ENCODE results near the gene RPL13.

Gene RPL13
- 1,636 to 2,551 reads per million in 2 experiments for total RNA-seq

DNA sequence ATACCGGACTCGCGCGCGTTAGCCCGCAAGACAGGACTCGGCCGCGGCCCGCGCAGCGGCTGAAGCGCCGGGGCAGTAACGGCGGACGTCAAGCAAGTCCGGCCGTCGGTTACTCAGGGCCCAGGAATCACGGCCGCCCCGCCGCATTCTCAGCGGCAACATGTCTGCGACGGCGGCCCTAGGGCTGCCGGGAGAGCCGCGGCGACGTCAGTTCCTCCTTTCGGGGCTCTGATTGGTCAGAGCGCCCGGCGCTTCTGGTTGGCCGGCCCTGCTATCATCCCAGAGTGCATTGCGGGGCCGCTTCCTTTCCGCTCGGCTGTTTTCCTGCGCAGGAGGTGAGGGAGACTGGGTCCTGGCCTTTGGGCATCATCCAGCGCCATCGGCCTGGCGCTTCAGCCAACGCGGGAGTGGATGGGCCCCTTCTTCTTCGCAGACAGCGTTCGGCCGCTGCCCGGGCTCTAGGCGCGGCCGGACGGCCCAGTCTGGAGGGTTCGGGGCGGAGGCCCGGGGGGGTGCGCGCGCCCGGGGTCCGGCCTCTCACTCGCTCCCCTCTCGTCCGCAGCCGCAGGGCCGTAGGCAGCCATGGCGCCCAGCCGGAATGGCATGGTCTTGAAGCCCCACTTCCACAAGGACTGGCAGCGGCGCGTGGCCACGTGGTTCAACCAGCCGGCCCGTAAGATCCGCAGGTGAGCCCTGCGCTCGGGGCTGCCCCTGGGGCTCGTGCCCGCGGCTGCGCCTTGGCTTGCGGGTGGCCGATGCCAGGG lies at the start of gene RPL13:
Gene RPL13 (plus strand): TSS at position 305 of the 764 bp plus-strand sequence. CDS start 278 bp downstream, at position 583.
- DNase-seq (ENCODE audit: low read depth) = peak; percentile 90

DNA sequence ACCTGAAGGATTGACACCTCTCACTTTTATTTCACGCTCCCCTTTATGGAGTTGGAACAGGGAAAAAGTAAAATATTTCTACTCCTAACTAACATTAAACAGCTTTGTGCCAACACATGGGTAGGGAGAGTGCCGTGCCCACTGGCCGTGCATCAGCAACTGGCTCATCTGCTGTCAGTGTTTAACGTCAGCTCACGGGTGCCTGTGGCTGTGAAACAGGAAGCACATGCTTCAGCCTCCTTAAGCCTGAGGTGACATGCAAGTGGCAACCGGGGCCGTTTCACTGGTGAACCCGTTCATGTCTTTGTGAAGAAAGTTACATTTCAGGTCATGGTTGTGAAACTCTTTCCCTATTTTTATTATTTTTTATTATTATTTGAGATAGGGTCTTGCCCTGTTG lies 49.1 kb upstream of the RPL13 start:
- DNase-seq (ENCODE audit: low read depth) = no peak

DNA sequence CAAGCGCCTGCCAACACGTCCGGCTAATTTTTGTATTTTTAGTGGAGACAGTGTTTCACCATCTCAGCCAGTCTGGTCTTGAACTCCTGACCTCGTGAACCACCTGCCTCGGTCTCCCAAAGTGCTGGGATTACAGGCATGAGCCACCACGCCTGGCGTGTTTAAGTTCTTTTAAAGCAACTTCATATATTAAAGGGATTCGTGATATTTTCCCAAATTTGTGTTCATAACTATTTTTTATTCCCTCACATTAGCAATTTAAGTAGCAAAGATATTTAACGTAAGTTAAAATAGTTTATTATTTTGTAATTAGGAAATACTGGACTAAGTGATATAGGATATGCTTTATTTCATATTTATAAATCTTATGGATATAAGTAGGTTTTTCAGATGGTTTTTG lies 48.0 kb upstream of the RPL13 start:
- no peak for DNase-seq (ENCODE audit: low read depth)

DNA sequence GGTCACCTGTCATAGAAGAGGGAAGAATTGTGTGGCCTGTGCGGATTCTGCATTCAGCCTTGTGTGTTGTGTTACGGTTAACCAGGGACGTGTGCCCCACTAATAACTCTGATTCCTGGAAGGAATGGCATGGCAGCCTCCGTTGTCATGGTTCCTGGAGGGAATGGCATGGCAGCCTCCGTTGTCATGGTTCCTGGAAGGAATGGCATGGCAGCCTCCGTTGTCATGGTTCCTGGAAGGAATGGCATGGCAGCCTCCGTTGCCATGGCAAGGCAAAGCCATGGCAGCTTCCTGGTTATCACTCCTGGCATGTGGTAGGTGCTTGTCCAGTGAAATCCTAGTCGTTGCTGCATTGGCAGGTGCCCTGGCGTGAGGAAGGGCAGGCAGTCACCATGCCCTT lies 43.4 kb upstream of the RPL13 start:
- DNase-seq (ENCODE audit: low read depth) = no peak

DNA sequence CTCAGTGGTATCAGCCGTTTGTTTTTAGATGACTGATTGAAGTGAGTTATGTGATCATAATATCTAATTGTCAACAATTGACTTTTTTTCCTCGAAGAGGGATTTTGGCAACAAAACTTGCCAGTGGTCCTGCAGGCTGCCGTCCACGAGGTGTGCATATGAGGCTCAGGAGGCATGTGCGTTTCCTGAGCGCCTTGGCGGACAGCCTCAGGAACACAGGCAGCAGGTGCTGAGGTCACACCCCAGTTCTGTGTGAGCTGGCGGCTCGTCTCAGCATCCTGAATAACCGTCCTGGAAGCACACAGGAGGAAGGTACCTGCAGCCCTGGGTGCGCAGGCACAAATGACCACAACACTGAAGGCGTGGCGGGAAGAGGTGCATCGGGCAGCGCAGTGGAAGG lies 40.6 kb upstream of the RPL13 start:
- DNase-seq (ENCODE audit: low read depth) = no peak

DNA sequence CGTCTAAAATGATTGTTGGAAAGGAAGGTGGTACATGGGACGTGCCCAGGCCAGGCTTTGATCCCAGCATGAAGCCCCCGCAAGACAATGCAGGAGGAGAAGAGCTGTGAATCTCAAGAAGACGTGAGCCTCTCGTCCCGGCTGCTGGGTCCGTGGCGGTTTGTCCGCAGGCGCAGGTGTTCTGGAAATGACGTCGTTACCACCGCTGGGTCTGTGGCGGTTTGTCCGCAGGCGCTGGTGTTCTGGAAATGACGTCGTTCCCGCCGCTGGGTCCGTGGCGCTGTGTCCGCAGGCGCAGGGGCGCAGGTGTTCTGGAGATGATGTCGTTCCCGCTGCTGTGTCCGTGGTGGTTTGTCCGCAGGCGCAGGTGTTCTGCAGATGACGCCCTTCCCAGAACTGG lies 38.2 kb upstream of the RPL13 start:
- DNase-seq (ENCODE audit: low read depth) = no peak

DNA sequence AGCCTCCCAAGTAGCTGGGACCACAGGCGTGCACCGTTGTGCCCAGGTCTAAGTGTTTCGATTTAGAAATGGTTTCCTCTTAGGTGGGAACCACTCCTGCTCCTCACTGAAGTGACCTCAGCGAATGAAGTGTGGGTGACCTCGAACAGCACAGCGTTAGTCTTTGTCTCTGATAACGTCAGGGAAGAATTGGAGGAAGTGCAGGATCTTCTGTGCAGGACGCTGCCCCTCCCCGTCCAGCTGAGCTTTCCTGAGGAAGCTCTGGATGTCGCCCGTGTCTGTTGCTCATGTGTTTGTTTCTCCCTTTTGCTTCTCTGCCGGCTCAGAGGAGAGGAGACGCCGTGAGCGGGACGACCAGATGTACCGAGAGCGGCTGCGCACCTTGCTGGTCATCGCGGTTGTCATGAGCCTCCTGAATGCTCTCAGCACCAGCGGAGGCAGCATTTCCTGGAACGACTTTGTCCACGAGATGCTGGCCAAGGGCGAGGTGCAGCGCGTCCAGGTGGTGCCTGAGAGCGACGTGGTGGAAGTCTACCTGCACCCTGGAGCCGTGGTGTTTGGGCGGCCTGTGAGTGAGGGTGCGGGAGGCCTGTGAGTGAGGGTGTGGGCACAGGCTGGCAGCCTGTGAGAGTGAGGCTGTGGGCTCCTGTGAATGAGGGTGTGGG lies 36.7 kb upstream of the RPL13 start:
- no peak for DNase-seq (ENCODE audit: low read depth)

DNA sequence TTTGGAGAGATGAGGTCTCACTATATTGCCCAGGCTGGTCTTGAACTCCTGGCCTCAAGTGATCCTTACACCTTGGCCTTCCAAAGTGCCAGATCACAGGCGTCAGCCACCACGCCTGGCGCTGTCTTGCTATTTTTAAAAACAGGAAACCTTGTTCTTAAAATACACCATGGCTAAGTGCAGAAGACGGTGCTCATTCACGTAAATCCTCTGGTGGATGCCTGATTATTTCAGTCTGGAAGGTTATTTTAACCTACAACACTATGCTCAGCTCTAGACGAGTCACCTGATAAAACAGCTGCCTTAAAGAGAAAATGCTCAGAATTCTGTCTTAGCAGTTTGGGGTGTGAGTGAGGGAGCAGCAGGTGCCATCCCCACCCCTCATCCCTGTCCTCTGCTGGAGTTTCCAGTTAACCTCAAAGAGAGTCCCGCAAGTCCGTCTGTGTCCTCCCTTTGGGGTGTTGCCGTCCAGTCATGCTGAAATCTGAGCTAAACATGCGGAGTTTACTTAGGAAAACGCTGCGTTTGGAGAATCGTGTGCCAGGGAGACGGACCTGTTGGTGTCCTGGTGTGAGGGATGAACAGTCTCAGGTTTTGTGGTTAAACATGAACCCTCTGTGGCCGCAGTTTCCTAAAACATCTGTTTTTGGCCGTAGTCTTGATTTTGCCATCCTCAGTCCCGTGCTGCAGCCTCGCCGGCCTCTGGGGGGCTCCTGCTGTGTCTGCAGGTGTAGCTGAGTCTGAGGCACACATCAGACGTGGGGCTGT lies 35.2 kb upstream of the RPL13 start:
- DNase-seq (ENCODE audit: low read depth) = no peak

DNA sequence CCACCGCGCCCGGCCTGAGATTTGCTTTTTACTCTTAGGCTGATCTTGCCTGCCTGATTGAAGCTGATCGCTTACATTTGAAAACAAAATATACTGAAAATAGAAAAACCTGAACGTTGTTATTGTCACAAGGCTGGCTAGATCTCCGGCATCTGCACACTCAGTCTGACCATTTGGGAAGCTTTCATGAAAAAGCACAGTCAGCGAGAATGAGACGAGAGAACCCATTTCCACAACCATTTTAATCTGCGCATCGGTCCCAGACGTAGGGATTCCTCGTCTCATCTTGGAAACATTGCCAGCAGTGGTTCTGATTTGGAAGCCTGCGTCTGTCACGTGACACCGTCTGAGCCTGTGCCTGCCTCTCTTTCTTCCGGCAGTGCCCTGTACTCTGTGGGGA lies 31.4 kb upstream of the RPL13 start:
- no peak for DNase-seq (ENCODE audit: low read depth)

DNA sequence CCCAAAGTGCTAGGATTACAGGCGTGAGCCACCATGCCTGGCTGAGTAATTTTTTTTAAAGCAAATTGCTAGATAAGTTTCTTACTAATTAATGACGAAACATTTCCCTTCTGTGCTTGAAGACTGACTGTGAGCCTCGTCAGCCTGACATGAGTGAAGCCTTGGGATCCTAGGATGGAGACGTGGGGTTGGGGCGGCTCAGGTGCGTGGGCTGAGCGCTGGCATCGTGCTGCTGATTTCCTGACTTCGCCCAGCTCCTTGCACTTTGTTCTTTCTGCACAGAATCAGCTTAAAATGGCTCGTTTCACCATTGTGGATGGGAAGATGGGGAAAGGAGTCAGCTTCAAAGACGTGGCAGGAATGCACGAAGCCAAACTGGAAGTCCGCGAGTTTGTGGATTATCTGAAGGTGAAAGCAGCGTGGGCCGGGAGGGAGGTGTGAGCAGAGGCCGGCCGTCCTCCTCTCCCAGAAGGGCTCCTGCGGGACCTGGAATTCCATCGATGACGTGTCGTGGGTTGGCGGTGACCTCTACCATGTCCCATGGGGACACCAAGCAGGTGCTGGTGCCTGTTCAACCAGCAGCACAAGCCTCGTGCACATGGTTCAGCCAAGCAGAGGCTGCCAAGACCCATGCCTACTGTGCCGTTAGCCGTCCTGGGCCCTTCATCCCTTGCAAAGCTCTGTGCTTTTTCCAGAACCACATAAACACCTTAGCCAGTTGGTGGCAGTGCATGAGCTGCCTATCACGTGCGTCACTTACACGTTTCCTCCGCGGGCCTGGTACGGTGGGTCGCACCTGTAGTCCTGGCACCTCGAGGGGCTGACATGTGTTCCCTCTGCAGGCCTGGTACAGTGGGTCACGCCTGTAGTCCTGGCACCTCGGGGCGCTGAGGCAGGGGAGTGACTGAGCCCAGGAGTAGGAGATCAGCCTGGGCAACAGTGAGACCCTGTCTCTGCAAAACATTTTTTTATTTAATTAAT lies 29.8 kb upstream of the RPL13 start:
- DNase-seq (ENCODE audit: low read depth) = no peak

DNA sequence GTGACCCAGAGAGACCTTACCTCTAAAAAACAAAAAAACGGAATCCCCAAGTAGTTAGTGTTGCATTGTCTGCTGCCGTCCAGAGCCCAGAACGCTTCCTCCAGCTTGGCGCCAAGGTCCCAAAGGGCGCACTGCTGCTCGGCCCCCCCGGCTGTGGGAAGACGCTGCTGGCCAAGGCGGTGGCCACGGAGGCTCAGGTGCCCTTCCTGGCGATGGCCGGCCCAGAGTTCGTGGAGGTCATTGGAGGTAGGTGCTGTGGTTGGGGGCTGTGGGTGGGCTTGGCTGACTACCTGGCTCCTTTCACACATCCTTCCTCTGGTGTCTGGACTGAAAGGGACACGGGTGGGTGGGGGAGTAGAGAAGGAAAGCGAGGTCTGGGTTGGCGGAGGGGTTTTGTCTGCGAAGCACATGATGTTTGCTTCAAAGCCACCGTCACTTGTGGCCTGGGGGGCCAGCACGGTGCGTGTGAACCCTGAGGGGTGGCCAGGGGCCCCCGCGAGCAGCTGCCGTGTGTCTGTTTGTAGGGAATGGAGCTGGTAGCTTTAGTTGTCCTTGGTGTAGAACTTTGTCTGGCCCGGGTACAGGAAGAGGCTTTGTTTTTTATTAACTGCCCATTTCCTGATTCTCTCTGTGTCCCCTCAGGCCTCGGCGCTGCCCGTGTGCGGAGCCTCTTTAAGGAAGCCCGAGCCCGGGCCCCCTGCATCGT lies 28.5 kb upstream of the RPL13 start:
- DNase-seq (ENCODE audit: low read depth) = no peak

DNA sequence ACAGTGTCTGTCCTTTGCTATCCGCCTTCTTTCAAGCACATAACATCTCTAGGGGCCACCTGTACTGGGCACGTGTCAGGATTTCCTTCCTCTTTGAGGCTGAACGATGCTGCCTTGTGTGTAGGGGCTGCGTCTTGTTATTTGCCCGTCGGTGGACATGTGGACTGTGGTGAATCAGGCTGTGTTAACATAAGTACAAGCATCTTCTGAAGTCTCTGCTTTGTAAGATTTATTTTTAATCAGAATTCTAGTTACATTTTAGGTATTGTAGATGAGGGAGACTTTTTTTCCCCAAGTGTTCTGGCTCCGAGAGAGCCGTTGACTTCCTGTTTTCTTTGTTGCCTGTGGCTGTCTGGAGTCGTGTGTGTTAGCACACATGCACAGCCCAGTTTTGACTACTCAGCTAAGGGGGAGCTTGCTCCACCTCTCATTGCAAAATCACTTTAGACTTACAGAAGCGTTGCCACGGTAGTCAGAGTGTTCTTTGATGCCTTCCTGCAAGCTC lies 26.2 kb upstream of the RPL13 start:
- DNase-seq (ENCODE audit: low read depth) = peak; percentile 17

DNA sequence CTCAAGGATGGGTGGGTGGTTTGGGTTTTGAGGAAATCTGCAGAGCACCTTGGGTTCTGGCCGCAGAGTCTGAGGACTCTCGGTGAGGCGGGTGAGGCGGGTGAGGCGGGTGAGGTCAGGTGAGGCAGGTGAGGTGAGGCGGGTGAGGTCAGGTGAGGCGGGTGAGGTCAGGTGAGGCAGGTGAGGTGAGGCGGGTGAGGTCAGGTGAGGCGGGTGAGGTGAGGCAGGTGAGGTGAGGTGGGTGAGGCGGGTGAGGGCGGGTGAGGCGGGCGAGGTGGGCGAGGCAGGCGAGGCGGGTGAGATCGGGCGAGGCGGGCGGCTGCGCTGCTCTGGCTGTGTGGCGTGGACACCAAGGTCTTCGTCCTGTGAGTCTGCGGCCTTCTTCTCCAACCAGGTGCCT lies 24.1 kb upstream of the RPL13 start:
- no peak for DNase-seq (ENCODE audit: low read depth)

DNA sequence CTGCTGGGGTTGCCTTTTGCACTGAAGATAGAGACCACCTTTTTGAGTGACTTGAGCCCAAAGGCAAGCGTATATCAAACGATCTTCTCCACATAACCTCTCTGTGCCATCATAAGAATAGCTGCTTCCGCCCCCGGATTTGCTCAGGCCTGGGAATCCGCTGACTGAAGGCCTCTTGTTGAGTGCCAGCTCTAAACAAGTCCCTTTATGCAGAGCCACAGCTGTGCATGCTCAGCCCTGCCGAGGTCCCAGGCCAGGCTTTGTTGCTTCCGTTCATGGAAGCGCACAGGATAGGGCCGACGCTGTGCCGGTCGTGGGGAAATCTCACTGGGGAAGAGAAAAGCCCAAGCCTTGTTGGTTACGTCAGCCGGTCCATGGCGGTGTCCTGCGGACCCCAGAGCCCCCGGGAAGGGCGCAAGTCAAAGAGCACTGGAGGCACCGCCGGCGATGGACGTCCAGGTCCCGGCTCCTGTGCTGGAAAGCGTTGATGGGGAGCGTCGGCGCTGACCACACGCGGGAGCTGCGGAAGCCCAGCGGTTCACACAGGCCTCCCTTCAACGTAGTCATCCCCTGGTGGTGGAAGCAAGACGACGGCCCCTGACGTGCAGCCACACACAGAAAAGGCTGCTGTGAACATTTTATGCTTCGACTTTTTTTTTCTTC lies 23.5 kb upstream of the RPL13 start:
- DNase-seq (ENCODE audit: low read depth) = no peak

DNA sequence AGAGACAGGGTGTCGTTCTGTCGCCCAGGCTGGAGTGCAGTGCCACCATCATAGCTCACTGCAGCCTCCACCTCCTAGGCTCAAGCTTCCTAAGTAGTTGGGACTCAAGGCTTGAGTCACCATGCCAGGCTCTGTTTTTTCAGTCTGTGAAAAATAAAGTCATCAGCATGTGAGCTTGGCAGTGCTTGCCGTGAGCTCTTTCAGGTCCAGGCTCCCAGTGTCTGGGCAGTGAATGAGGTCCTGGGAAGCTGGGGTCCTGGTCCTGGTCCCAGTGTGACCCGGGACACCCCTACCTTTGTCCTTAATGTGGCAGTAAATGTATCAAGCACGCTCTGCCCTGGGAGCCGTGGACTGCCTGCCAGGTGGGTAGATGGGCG lies 22.9 kb upstream of the RPL13 start:
- DNase-seq (ENCODE audit: low read depth) = no peak

DNA sequence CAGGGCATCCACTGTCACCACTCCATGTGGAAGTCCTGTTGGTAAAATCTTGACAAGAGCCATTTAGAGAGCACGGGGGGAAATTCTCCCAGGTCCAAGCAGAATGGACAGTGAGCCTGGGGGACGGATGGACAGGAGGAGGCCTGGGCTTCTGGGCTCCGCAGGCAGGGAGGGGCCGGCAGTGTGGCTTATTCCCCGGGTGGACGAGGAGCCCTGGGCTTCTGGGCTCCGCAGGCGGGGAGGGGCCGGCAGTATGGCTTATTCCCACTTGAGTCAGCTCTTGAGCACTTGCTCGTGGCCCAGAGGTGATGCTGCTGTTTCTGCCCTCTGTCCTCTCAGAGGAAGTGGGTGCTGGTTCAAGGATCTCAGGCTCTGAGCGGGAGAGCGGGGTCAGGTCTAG lies 22.2 kb upstream of the RPL13 start:
- DNase-seq (ENCODE audit: low read depth) = no peak

DNA sequence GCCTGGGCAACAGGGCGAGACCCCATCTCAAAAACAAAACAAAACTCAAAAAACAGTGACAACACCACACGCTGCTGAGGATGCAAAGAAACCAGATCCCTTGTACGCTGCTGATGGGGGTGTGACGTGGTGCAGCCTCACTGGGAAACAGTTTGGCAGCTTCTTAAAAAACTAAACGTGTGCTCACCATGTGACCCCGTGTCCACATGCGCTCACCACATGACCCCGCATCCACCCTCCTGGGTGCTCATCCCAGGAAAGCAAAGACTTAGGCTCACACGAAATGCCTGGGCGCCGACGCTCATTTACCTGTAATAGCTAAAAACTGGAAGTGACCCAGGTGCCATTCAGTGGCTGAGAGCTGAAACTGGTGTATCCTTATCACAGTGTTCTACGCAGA lies 19.9 kb upstream of the RPL13 start:
- DNase-seq (ENCODE audit: low read depth) = no peak

DNA sequence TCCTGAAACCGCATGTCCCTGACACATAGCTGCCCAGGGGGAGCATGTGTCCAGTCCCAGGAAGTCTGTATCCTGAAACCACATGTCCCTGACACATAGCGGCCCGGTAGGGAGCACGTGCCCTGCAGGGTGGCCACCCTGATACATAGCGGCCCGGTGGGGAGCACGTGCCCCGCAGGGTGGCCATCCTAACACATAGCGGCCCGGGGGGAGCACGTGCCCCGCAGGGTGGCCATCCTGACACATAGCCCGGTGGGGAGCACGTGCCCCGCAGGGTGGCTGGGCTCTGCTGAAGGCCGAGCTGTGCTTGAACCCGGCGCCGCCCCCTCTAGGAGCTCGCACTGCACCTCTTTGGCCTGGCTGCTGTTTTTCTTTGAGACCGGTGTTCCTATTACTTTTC lies 18.7 kb upstream of the RPL13 start:
- no peak for DNase-seq (ENCODE audit: low read depth)

DNA sequence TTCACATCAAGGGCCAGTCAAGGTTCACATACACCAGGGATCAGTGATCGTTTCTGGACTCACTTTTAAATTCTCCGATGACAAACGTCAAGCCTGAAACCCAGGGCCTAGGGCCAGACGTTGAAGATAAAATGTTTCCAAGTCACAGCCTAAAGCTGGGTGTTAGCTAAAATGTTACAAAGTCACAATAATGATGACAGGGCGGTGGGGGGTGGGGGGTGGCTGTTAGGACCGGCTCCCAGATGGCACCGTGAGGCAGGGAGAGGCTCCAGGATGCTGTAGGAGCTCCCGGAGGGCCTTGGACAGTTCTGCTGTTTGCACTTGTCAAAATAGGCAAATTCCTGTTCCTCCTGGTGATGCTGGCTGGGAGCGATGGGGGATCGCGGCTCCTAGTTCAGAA lies 16.4 kb upstream of the RPL13 start:
- no peak for DNase-seq (ENCODE audit: low read depth)

DNA sequence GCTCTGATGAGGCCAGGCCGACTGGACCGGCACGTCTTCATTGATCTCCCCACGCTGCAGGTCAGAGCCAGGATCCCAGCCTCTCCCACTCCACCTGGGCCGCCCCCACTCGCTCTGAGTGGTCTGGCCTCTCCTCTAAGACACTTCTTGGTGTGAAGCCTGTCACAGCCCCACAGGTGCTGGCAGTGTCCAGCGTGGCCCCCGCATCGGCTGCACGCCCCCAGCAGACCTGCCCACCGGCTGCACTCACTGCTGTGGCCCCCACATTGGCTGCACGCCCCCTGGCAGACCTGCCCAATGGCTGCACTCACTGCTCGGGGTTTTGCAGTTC lies 15.8 kb upstream of the RPL13 start:
- no peak for DNase-seq (ENCODE audit: low read depth)

All from T follicular helper cell (primary cell).